ENCODE measurements around the gene MMS22L. TPM values are rescaled to one million over a fixed set of nuclear protein-coding genes. Genes with fewer than 3 reads are reported as not detected.

MMS22L gene
- total RNA-seq, result 10 to 100 TPM; 40.9 to 62.0 TPM

- Mint-ChIP-seq H3K27ac (peak within 1 kb of the TSS; percentile 89), H3K9me3 (no peaks in the 10 kb centered on the region), H3K4me1 (peaks cover 4% of the 10 kb centered on the region), H3K27me3 (no peaks in the 10 kb centered on the region), H3K36me3 (ENCODE audit: low read depth) (peaks cover 46% of the 10 kb centered on the region), H3K4me3 (peak within 1 kb of the TSS; percentile 94)
- peak; percentile 97 for ATAC-seq (replicated peaks)
These were observed at the start of gene MMS22L for GRCh38 chr6:97282726-97283617. Gene MMS22L (minus strand): TSS chr6:97283216. CDS start chr6:97282477, 739 bp downstream.

DNA sequence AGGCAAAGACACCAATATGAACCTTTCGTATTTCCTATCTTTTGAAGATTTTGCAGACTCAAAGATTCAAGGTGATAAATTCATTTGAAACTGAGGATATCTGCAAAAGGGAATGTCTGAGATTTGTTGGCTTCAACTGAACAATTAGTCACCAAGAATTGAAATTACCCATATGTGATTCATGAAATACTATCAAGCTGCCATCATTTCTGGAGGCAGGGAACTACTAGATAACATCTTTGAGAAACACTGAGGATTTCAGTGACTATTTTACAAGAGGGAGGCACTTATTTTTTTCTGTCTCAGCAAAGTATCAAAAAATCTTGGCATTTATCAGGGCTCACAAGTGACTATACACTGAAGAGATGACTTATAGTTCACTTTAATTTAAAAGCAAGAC, 39.8 kb upstream of the MMS22L start:
- H3K27ac Mint-ChIP-seq, result no peak overlapping the region
- no peak overlapping the region for H3K4me3 Mint-ChIP-seq
- H3K4me1 Mint-ChIP-seq, result no peaks in the 10 kb centered on the region
- no peaks in the 10 kb centered on the region for H3K27me3 Mint-ChIP-seq
- H3K36me3 Mint-ChIP-seq (ENCODE audit: low read depth), result no peaks in the 10 kb centered on the region
- ATAC-seq (replicated peaks), result no peak
- H3K9me3 Mint-ChIP-seq, result no peaks in the 10 kb centered on the region

GRCh38 chr6:97322226-97322625, 39.2 kb upstream of the MMS22L start:
- Mint-ChIP-seq H3K9me3 (no peaks in the 10 kb centered on the region), H3K4me3 (no peak overlapping the region), H3K4me1 (no peaks in the 10 kb centered on the region), H3K27ac (no peak overlapping the region), H3K36me3 (ENCODE audit: low read depth) (no peaks in the 10 kb centered on the region), H3K27me3 (no peaks in the 10 kb centered on the region)
- ATAC-seq (replicated peaks), result no peak

GRCh38 chr6:97316978-97317377, 34.0 kb upstream of the MMS22L start:
- no peaks in the 10 kb centered on the region for H3K36me3 Mint-ChIP-seq (ENCODE audit: low read depth)
- no peak overlapping the region for H3K4me3 Mint-ChIP-seq
- ATAC-seq (replicated peaks), result no peak
- H3K27me3 Mint-ChIP-seq, result no peaks in the 10 kb centered on the region
- no peaks in the 10 kb centered on the region for H3K4me1 Mint-ChIP-seq
- no peak overlapping the region for H3K27ac Mint-ChIP-seq
- H3K9me3 Mint-ChIP-seq, result no peaks in the 10 kb centered on the region

GRCh38 chr6:97312241-97312640, 29.2 kb upstream of the MMS22L start:
- Mint-ChIP-seq H3K36me3 (ENCODE audit: low read depth) (no peaks in the 10 kb centered on the region), H3K27ac (no peak overlapping the region), H3K9me3 (no peaks in the 10 kb centered on the region), H3K27me3 (no peaks in the 10 kb centered on the region), H3K4me3 (no peak overlapping the region), H3K4me1 (no peaks in the 10 kb centered on the region)
- no peak for ATAC-seq (replicated peaks)

DNA sequence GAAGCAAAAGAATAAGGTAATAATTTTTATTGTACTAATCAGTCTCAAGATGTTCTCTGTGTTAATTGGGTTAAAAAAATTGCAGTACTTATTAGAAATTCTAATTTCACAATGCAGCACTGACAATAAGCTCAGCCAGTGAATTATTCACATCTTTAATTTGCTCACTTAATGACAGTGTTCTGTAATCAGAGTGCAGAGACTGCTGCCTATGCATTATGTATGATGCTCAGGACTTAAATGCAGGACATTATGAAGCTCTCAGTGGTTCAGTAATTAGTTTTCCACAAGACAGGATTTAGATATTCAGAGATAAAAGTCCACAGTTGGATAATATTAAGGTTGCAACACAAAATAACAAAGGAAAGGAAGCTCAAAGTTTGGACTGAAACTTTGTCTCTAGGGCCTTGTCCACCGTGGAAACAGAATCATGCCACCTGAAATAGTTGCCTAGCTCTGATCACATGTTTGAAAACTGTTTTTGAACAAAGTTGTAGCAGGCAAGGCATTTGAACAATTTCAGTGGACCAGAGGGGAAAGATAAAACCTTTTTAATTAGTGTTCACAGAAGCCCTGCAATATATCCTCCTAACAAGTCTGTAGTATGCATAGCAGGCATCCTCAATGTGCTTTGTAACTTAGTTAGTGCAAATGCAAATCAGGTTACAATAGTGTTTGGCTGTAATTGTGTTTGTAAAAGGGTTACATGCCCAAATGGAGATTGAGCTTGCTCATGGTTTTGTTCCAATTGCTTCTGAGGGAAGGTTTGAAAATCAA, 23.7 kb upstream of the MMS22L start:
- H3K4me3 Mint-ChIP-seq, result no peak overlapping the region
- H3K9me3 Mint-ChIP-seq, result no peaks in the 10 kb centered on the region
- H3K27ac Mint-ChIP-seq, result no peak overlapping the region
- no peaks in the 10 kb centered on the region for H3K4me1 Mint-ChIP-seq
- H3K27me3 Mint-ChIP-seq, result peaks cover 9% of the 10 kb centered on the region
- H3K36me3 Mint-ChIP-seq (ENCODE audit: low read depth), result no peaks in the 10 kb centered on the region
- no peak for ATAC-seq (replicated peaks)

GRCh38 chr6:97305414-97306066, 22.5 kb upstream of the MMS22L start:
- H3K27ac Mint-ChIP-seq, result no peak overlapping the region
- no peak for ATAC-seq (replicated peaks)
- no peak overlapping the region for H3K4me3 Mint-ChIP-seq
- no peaks in the 10 kb centered on the region for H3K4me1 Mint-ChIP-seq
- H3K9me3 Mint-ChIP-seq, result no peaks in the 10 kb centered on the region
- H3K36me3 Mint-ChIP-seq (ENCODE audit: low read depth), result no peaks in the 10 kb centered on the region
- peaks cover 9% of the 10 kb centered on the region for H3K27me3 Mint-ChIP-seq

GRCh38 chr6:97304701-97305100, 21.7 kb upstream of the MMS22L start:
- peaks cover 9% of the 10 kb centered on the region for H3K27me3 Mint-ChIP-seq
- no peaks in the 10 kb centered on the region for H3K4me1 Mint-ChIP-seq
- no peak overlapping the region for H3K4me3 Mint-ChIP-seq
- no peak for ATAC-seq (replicated peaks)
- no peaks in the 10 kb centered on the region for H3K36me3 Mint-ChIP-seq (ENCODE audit: low read depth)
- no peaks in the 10 kb centered on the region for H3K9me3 Mint-ChIP-seq
- no peak overlapping the region for H3K27ac Mint-ChIP-seq

DNA sequence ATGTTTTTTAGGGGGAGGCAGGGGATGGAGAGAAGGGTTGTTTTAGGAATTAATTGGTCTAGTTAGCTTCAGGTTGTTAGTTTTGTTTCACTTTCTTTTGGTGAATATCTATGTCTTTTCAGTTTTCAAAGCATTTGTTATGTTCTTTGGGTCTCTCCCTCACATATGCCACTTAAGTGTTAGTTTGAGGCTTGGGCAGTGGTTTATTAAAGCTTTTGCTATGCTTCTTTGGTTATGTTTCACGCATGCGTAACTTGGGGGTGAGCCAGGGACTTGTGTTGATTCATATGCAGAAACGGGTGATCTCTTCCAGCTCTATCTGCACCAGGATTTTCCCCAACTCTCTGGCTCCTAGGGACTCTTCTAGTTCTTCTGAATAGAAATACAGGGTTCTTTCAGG, 11.4 kb upstream of the MMS22L start:
- peaks cover 33% of the 10 kb centered on the region for H3K27me3 Mint-ChIP-seq
- no peaks in the 10 kb centered on the region for H3K4me1 Mint-ChIP-seq
- H3K27ac Mint-ChIP-seq, result no peak overlapping the region
- no peak overlapping the region for H3K4me3 Mint-ChIP-seq
- no peak for ATAC-seq (replicated peaks)
- no peaks in the 10 kb centered on the region for H3K9me3 Mint-ChIP-seq
- H3K36me3 Mint-ChIP-seq (ENCODE audit: low read depth), result no peaks in the 10 kb centered on the region

DNA sequence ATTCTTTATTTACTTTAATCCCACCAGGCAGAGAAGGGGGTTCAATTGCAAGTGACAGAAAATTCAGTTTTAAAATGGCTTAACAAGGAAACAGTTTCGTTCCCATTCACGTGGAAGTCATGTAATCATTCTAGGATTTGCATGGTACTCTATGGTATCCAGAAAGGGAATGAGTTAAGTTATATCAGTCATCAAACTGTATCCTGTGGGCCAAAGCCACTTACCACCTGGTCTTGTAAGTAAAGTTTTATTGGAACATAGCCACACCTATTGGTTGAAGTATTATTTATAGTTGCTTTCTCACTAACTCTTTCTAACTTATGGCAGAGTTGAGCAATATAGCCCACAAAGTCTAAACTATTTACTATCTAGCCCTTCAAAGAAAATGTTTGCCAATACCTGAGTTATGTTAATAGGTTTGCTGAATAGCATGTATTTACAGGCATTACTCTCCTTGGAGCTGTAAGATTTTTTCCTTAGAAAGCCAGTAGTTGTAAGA, 10.2 kb upstream of the MMS22L start:
- H3K4me3 Mint-ChIP-seq, result no peak overlapping the region
- ATAC-seq (replicated peaks), result no peak
- no peak overlapping the region for H3K27ac Mint-ChIP-seq
- H3K27me3 Mint-ChIP-seq, result peaks cover 31% of the 10 kb centered on the region
- no peaks in the 10 kb centered on the region for H3K9me3 Mint-ChIP-seq
- no peaks in the 10 kb centered on the region for H3K4me1 Mint-ChIP-seq
- H3K36me3 Mint-ChIP-seq (ENCODE audit: low read depth), result no peaks in the 10 kb centered on the region

DNA sequence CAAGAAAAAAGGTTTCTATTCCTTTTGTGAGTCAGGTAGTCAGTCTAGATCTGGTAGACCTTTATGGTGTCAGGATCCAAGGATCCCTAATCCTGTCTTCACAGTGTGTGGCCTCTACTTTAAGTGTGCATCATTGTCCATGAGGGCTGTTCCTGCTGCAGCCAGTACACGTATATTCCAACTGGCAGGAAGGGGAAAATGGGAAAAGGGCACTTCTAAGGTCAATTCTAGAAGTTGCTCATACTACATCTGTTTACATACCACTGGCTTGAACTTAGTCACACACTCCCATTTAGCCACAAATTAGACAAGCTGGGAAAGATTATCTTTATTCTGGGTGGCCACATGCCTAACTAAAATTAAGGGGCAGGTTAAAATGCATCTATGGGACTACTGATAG, 9.7 kb upstream of the MMS22L start:
- H3K9me3 Mint-ChIP-seq, result no peaks in the 10 kb centered on the region
- no peak overlapping the region for H3K27ac Mint-ChIP-seq
- H3K27me3 Mint-ChIP-seq, result peaks cover 31% of the 10 kb centered on the region
- H3K36me3 Mint-ChIP-seq (ENCODE audit: low read depth), result no peaks in the 10 kb centered on the region
- H3K4me3 Mint-ChIP-seq, result no peak overlapping the region
- no peaks in the 10 kb centered on the region for H3K4me1 Mint-ChIP-seq
- no peak for ATAC-seq (replicated peaks)

- Mint-ChIP-seq H3K36me3 (ENCODE audit: low read depth) (no peaks in the 10 kb centered on the region), H3K9me3 (no peaks in the 10 kb centered on the region), H3K27me3 (peaks cover 31% of the 10 kb centered on the region), H3K27ac (no peak overlapping the region), H3K4me1 (no peaks in the 10 kb centered on the region), H3K4me3 (no peak overlapping the region)
- no peak for ATAC-seq (replicated peaks)
These were observed 8.9 kb upstream of the MMS22L start for GRCh38 chr6:97291896-97292295.

DNA sequence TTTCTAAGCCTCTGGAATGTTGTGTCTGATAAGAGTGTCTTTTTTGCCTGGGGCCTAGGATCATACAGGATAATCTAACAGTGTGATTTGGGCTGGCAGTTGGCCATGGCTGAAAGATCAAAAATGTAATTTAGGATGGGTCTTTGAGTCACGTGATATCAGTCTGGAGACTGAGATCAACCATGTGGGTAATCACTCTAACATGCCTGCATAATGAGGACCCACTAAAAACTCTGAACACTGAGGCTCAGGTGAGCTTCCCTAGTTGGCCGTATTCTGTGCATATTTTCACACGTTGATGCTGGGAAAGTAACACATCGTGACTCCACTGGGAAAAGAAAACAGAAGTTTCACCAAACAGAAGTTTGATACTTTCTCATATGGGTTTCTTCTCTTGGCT, 6.3 kb upstream of the MMS22L start:
- peaks cover 19% of the 10 kb centered on the region for H3K27me3 Mint-ChIP-seq
- no peaks in the 10 kb centered on the region for H3K36me3 Mint-ChIP-seq (ENCODE audit: low read depth)
- no peaks in the 10 kb centered on the region for H3K4me1 Mint-ChIP-seq
- no peak for ATAC-seq (replicated peaks)
- no peak overlapping the region for H3K27ac Mint-ChIP-seq
- no peaks in the 10 kb centered on the region for H3K9me3 Mint-ChIP-seq
- H3K4me3 Mint-ChIP-seq, result no peak overlapping the region

DNA sequence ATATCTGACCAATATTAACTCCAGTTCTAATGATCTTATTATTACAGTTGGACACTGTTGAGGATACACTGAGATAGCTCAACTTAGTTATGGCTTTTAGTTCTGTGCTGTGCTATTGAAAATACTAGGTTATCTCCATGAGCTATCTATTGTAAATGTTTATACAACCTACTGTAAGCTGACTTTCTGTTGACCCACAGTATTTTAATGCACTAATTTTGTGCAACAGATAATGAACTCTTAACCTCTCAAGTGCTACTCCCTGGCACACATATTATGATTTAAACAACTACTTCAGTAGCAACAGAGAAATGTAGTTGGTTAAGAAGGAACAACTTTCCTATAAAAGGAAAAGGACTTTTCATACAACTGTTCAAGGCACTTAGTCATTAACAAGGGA, 5.2 kb upstream of the MMS22L start:
- no peak for ATAC-seq (replicated peaks)
- Mint-ChIP-seq H3K9me3 (no peaks in the 10 kb centered on the region), H3K4me1 (no peaks in the 10 kb centered on the region), H3K27ac (no peak overlapping the region), H3K27me3 (peaks cover 10% of the 10 kb centered on the region), H3K36me3 (ENCODE audit: low read depth) (no peaks in the 10 kb centered on the region), H3K4me3 (no peak overlapping the region)

Data from activated T-helper 17 cell treated with anti-CD3 and anti-CD28 coated beads, Interleukin-2, amount 50 U/mL, for 72 hours (primary cell).